ENCODE data around the gene CDK5. TPM values are rescaled to one million over a fixed set of nuclear protein-coding genes. Genes with fewer than 3 reads are reported as not detected.

Gene CDK5
- total RNA-seq, 2 donors from 2014 or later: 22.2 to 25.2 TPM

GRCh38 chr7:151087245-151088018 lies 29.7 kb upstream of the CDK5 start:
- peaks cover 38% of the 10 kb centered on the region for H3K4me1 Mint-ChIP-seq
- peaks cover 14% of the 10 kb centered on the region for H3K4me1 ChIP-seq (ENCODE audit: control insufficient read depth, insufficient read depth, low read length)

GRCh38 chr7:151086802-151087244 lies 29.1 kb upstream of the CDK5 start:
- WGBS, 2 experiments (ENCODE audit: insufficient coverage in 1 of 2, insufficient read length in 1 of 2): 0% methylated on average over 13 to 55 of the region's 56 CpGs
- peaks cover 14% of the 10 kb centered on the region for H3K4me1 ChIP-seq (ENCODE audit: control insufficient read depth, insufficient read depth, low read length)
- peaks cover 7% of the 10 kb centered on the region for H3K36me3 ChIP-seq (ENCODE audit: control insufficient read depth, insufficient read depth, low read length)
- DNase-seq: peak; percentile 74
- Mint-ChIP-seq H3K27ac (peak overlapping the region; percentile 85), H3K4me1 (peaks cover 40% of the 10 kb centered on the region), H3K27me3 (ENCODE audit: insufficient read depth) (peaks cover 1% of the 10 kb centered on the region), H3K9me3 (no peaks in the 10 kb centered on the region), H3K4me3 (peak overlapping the region; percentile 78), H3K36me3 (ENCODE audit: low read depth) (peaks cover 13% of the 10 kb centered on the region)
- no peaks in the 10 kb centered on the region for H3K9me3 ChIP-seq (ENCODE audit: control insufficient read depth, low read length)
- H3K27ac ChIP-seq (ENCODE audit: low read depth, low read length): peak overlapping the region; percentile 32
- TF ChIP-seq CTCF (conservative IDR thresholded peaks at IDR 0.05): no peak
- peak overlapping the region; percentile 91 for H3K4me3 ChIP-seq (ENCODE audit: low read length)
- peaks cover 6% of the 10 kb centered on the region for H3K27me3 ChIP-seq (ENCODE audit: control insufficient read depth, insufficient read depth, low read length, poor library complexity, severe bottlenecking)
- peak overlapping the region; percentile 49 for H3K9ac ChIP-seq (ENCODE audit: extremely low read depth, low read length, poor library complexity, severe bottlenecking)

More at GRCh38 chr7:151087245-151088018, 29.7 kb upstream of the CDK5 start:
- Histone ChIP-seq H3K27me3 (ENCODE audit: control insufficient read depth, insufficient read depth, low read length, poor library complexity, severe bottlenecking) (peaks cover 6% of the 10 kb centered on the region), H3K9ac (ENCODE audit: extremely low read depth, low read length, poor library complexity, severe bottlenecking) (peak overlapping the region; percentile 49), H3K9me3 (ENCODE audit: control insufficient read depth, low read length) (no peaks in the 10 kb centered on the region), H3K4me3 (ENCODE audit: low read length) (peak overlapping the region; percentile 91), H3K27ac (ENCODE audit: low read depth, low read length) (peak overlapping the region; percentile 32), H3K36me3 (ENCODE audit: control insufficient read depth, insufficient read depth, low read length) (peaks cover 13% of the 10 kb centered on the region)
- DNase-seq: no peak
- H3K27me3 Mint-ChIP-seq (ENCODE audit: insufficient read depth): peaks cover 1% of the 10 kb centered on the region
- H3K4me3 Mint-ChIP-seq: peak overlapping the region; percentile 78
- peak overlapping the region; percentile 85 for H3K27ac Mint-ChIP-seq
- WGBS, 2 experiments (ENCODE audit: insufficient coverage in 1 of 2, insufficient read length in 1 of 2): 1 to 2% methylated on average over 39 to 70 of the region's 70 CpGs
- TF ChIP-seq CTCF (conservative IDR thresholded peaks at IDR 0.05): peak; percentile 58
- no peaks in the 10 kb centered on the region for H3K9me3 Mint-ChIP-seq
- H3K36me3 Mint-ChIP-seq (ENCODE audit: low read depth): peaks cover 16% of the 10 kb centered on the region

GRCh38 chr7:151085691-151086620 lies 28.3 kb upstream of the CDK5 start, which contains the start of gene AGAP3:
AGAP3 (plus strand) TSS chr7:151086475; CDS start chr7:151086742, 267 bp downstream.
- Mint-ChIP-seq H3K36me3 (ENCODE audit: low read depth) (peaks cover 7% of the 10 kb centered on the region), H3K27ac (peak within 1 kb of the TSS; percentile 90), H3K4me1 (peaks cover 34% of the 10 kb centered on the region), H3K4me3 (peak within 1 kb of the TSS; percentile 78), H3K9me3 (no peaks in the 10 kb centered on the region), H3K27me3 (ENCODE audit: insufficient read depth) (peaks cover 1% of the 10 kb centered on the region)
- Histone ChIP-seq H3K9me3 (ENCODE audit: control insufficient read depth, low read length) (no peaks in the 10 kb centered on the region), H3K4me3 (ENCODE audit: low read length) (peak within 1 kb of the TSS; percentile 91), H3K27ac (ENCODE audit: low read depth, low read length) (peak within 1 kb of the TSS; percentile 84), H3K27me3 (ENCODE audit: control insufficient read depth, insufficient read depth, low read length, poor library complexity, severe bottlenecking) (peaks cover 6% of the 10 kb centered on the region), H3K36me3 (ENCODE audit: control insufficient read depth, insufficient read depth, low read length) (peaks cover 4% of the 10 kb centered on the region), H3K9ac (ENCODE audit: extremely low read depth, low read length, poor library complexity, severe bottlenecking) (peak within 1 kb of the TSS; percentile 49), H3K4me1 (ENCODE audit: control insufficient read depth, insufficient read depth, low read length) (peaks cover 19% of the 10 kb centered on the region)
- TF ChIP-seq CTCF (conservative IDR thresholded peaks at IDR 0.05): peak; percentile 19
- WGBS, 2 experiments (ENCODE audit: insufficient coverage in 1 of 2, insufficient read length in 1 of 2): 0% methylated on average over 36 to 81 of the region's 84 CpGs
- DNase-seq: peak; percentile 93

Measured in endodermal cell (in vitro differentiated cells).